HFFc6 (cell line): ENCODE results near the gene NEMP2. TPM values are rescaled to one million over a fixed set of nuclear protein-coding genes. Genes with fewer than 3 reads are reported as not detected.
"Not testable (repeated sequence)": the region's sequence is repeated elsewhere in the genome, so short reads cannot be mapped to it uniquely, and the experiment has no call there.

ENCODE experiments used
- DNase-seq: peaks from one replicate; pipeline ENCODE4 v3.0.0-alpha.2; 2018
- H3K27ac Mint-ChIP-seq: 2 replicates; pipeline ENCODE4 v1.8.0; 2020; ENCODE audit warnings: mild to moderate bottlenecking, mixed read lengths
- H3K27me3 Mint-ChIP-seq: 2 replicates; pipeline ENCODE4 v1.8.0; 2021; ENCODE audit warnings: mild to moderate bottlenecking, moderate library complexity, mixed read lengths; ENCODE audit not compliant: insufficient read depth
- H3K36me3 Mint-ChIP-seq: 2 replicates; pipeline ENCODE4 v1.8.0; 2021; ENCODE audit warnings: low read depth, mixed read lengths
- H3K4me1 Mint-ChIP-seq: 2 replicates; pipeline ENCODE4 v1.8.0; 2020; ENCODE audit warnings: low read depth, mixed read lengths
- H3K4me3 Mint-ChIP-seq: 2 replicates; pipeline ENCODE4 v1.8.0; 2020; ENCODE audit warnings: mild to moderate bottlenecking, moderate library complexity, mixed read lengths
- H3K9me3 Mint-ChIP-seq: 2 replicates; pipeline ENCODE4 v1.8.0; 2020; ENCODE audit warnings: mild to moderate bottlenecking, mixed read lengths
- CTCF ChIP-seq: fragments of 200-600 bp; sonication (generic); IDR thresholded peaks from 2 replicates; pipeline ENCODE4 v1.5.0; 2021; ENCODE audit warnings: antibody characterized with exemption, mild to moderate bottlenecking
- total RNA-seq, 6 experiments: library from RNA; stranded (reverse); fragmentation: NEBNext Ultra II Directional; extraction: Animal tissue kit (Norgen Biotek cat#: 25700); gene quantifications; 2 replicates in 1 of 6; 3 replicates in 5 of 6; pipeline ENCODE4 v1.2.3, GENCODE V29; 2021

NEMP2 gene
- total RNA-seq, 6 experiments from 2014 or later: 1.5 to 7.4 (median 6.5) TPM

GRCh38 chr2:190501702-190502407 lies 32.7 kb downstream of the NEMP2 start:
- Mint-ChIP-seq H3K36me3 (no peaks in the 10 kb centered on the region), H3K4me1 (peaks cover 17% of the 10 kb centered on the region), H3K27ac (no peak overlapping the region), H3K27me3 (no peaks in the 10 kb centered on the region; the same call in 1 of the 2 replicates), H3K9me3 (no peaks in the 10 kb centered on the region), H3K4me3 (no peak overlapping the region)
- no peak for DNase-seq
- TF ChIP-seq CTCF: no peak

- Mint-ChIP-seq H3K36me3 (no peaks in the 10 kb centered on the region), H3K27ac (no peak overlapping the region), H3K4me1 (peaks cover 17% of the 10 kb centered on the region), H3K4me3 (no peak overlapping the region), H3K27me3 (no peaks in the 10 kb centered on the region), H3K9me3 (no peaks in the 10 kb centered on the region)
- no peak for TF ChIP-seq CTCF
- no peak for DNase-seq
Measured at GRCh38 chr2:190501231-190501630, 33.3 kb downstream of the NEMP2 start.

GRCh38 chr2:190500054-190500502 lies 34.4 kb downstream of the NEMP2 start:
- no peak overlapping the region for H3K27ac Mint-ChIP-seq
- no peaks in the 10 kb centered on the region for H3K27me3 Mint-ChIP-seq
- no peak overlapping the region for H3K4me3 Mint-ChIP-seq
- H3K36me3 Mint-ChIP-seq: no peaks in the 10 kb centered on the region
- TF ChIP-seq CTCF: no peak
- peaks cover 17% of the 10 kb centered on the region for H3K4me1 Mint-ChIP-seq
- no peaks in the 10 kb centered on the region for H3K9me3 Mint-ChIP-seq
- no peak for DNase-seq

GRCh38 chr2:190499273-190499672 lies 35.2 kb downstream of the NEMP2 start:
- H3K4me1 Mint-ChIP-seq: peaks cover 17% of the 10 kb centered on the region
- no peak for TF ChIP-seq CTCF
- no peaks in the 10 kb centered on the region for H3K27me3 Mint-ChIP-seq
- no peak overlapping the region for H3K27ac Mint-ChIP-seq
- H3K9me3 Mint-ChIP-seq: no peaks in the 10 kb centered on the region
- H3K4me3 Mint-ChIP-seq: no peak overlapping the region
- no peak for DNase-seq
- no peaks in the 10 kb centered on the region for H3K36me3 Mint-ChIP-seq

- no peaks in the 10 kb centered on the region for H3K9me3 Mint-ChIP-seq
- H3K27ac Mint-ChIP-seq: no peak overlapping the region
- TF ChIP-seq CTCF: no peak
- peaks cover 16% of the 10 kb centered on the region for H3K4me1 Mint-ChIP-seq
- H3K36me3 Mint-ChIP-seq: peaks cover 8% of the 10 kb centered on the region; the same call in 1 of the 2 replicates
- no peak overlapping the region for H3K4me3 Mint-ChIP-seq
- H3K27me3 Mint-ChIP-seq: no peaks in the 10 kb centered on the region
- no peak for DNase-seq
Measured at GRCh38 chr2:190497428-190497827, 37.1 kb downstream of the NEMP2 start.

GRCh38 chr2:190494600-190495227 lies 39.8 kb downstream of the NEMP2 start:
- H3K9me3 Mint-ChIP-seq, H3K4me3 Mint-ChIP-seq, H3K27ac Mint-ChIP-seq, H3K4me1 Mint-ChIP-seq, H3K27me3 Mint-ChIP-seq, DNase-seq: not testable (repeated sequence)
- peaks cover 18% of the 10 kb centered on the region for H3K36me3 Mint-ChIP-seq
